Activated T-helper 17 cell treated with anti-CD3 and anti-CD28 coated beads, Interleukin-2, amount 50 U/mL, for 72 hours (primary cell): ENCODE measurements around the gene DKK2. TPM values are rescaled to one million over a fixed set of nuclear protein-coding genes. Genes with fewer than 3 reads are reported as not detected.

ENCODE experiments used
- ATAC-seq: fragments of 150-1000 bp; cut with Tn5 transposase; replicated peaks from 2 replicates; pipeline ENCODE4 v1.10.0; 2021; ENCODE audit warnings: mild to moderate bottlenecking, moderate library complexity
- H3K27ac Mint-ChIP-seq: one replicate; pipeline ENCODE4 v1.8.0; 2022; ENCODE audit warnings: mixed read lengths
- H3K27me3 Mint-ChIP-seq: one replicate; pipeline ENCODE4 v1.8.0; 2022; ENCODE audit warnings: mixed read lengths
- H3K36me3 Mint-ChIP-seq: one replicate; pipeline ENCODE4 v1.8.0; 2022; ENCODE audit warnings: low read depth, mild to moderate bottlenecking, mixed read lengths
- H3K4me1 Mint-ChIP-seq: one replicate; pipeline ENCODE4 v1.8.0; 2022; ENCODE audit warnings: mixed read lengths
- H3K4me3 Mint-ChIP-seq: one replicate; pipeline ENCODE4 v1.8.0; 2022; ENCODE audit warnings: mild to moderate bottlenecking, mixed read lengths
- H3K9me3 Mint-ChIP-seq: one replicate; pipeline ENCODE4 v1.8.0; 2022; ENCODE audit warnings: mixed read lengths
- total RNA-seq, 2 donors: library from RNA; stranded (reverse); gene quantifications; one replicate each; pipeline ENCODE4 v1.2.3, GENCODE V29; 2022

Gene DKK2
- under 1 TPM in 1 of 2 donors, not detected in 1; 0.19 TPM for total RNA-seq

DNA sequence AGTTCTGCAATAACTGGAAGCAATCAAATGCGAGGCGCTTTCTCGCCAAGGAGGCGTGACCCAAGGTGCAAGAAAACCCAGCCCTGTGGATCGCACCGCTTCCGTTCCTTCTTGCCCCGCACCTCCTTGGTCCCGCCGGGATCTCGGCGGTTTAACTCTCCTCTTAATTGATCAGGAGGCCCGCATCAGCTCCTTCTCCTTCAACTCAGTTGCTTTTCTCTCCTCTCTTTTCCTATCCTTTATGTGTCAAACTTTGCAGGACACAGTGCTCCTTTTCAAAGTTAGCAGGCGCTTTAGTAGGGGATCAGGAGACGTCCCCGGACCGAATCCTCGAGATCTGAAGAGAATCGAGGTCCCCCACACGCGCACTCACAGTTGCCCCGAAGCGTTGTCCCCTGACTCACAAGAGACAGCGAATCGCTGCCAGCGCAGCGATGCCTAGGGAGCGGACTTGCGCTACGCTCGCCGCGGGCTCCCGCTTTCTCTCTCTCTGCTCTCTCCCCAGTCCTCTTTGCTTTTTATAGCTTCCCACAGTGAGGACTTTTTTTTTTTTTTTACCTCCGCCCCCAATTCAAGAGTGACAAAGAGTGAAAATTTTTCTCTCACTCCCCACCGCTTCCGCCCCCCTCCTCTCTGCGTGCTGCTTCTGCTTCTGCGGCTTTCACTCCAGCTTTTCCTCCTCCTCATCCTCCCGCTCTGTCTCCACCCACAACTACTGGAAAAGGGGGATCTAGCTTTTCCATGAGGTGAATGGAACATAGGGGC is at the start of gene DKK2:
DKK2 (minus strand) TSS at position 495 of the 765 bp plus-strand sequence. CDS start 722 bp downstream, outside the sequence.
- Mint-ChIP-seq H3K4me1 (peaks cover 16% of the 10 kb centered on the region), H3K27me3 (peaks cover 62% of the 10 kb centered on the region), H3K36me3 (peaks cover 9% of the 10 kb centered on the region), H3K9me3 (no peaks in the 10 kb centered on the region), H3K4me3 (peak within 1 kb of the TSS; percentile 84), H3K27ac (peak within 1 kb of the TSS; percentile 67)
- ATAC-seq, result peak; percentile 62

DNA sequence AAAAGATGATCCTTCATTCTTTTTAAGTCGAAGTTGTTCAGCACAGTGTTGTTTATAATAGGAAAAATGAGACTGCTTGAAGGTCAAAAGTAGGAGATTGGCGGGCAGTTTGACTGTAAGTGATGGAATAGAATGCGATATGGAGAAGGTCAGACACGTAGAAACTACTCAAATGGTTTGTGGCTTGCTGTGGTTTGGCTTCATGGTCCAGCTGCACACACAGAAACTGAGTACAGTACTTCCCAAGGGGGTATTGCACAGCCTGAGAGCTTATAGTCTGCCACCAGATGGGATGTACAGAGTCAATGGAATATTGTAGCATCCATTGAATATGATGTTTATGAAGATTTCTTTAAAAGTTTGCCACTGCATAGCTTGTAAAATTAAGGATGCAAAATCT is 41.1 kb upstream of the DKK2 start:
- no peak overlapping the region for H3K4me3 Mint-ChIP-seq
- H3K27ac Mint-ChIP-seq, result no peak overlapping the region
- H3K9me3 Mint-ChIP-seq, result peaks cover 6% of the 10 kb centered on the region
- no peaks in the 10 kb centered on the region for H3K4me1 Mint-ChIP-seq
- no peaks in the 10 kb centered on the region for H3K36me3 Mint-ChIP-seq
- peaks cover 3% of the 10 kb centered on the region for H3K27me3 Mint-ChIP-seq
- no peak for ATAC-seq

DNA sequence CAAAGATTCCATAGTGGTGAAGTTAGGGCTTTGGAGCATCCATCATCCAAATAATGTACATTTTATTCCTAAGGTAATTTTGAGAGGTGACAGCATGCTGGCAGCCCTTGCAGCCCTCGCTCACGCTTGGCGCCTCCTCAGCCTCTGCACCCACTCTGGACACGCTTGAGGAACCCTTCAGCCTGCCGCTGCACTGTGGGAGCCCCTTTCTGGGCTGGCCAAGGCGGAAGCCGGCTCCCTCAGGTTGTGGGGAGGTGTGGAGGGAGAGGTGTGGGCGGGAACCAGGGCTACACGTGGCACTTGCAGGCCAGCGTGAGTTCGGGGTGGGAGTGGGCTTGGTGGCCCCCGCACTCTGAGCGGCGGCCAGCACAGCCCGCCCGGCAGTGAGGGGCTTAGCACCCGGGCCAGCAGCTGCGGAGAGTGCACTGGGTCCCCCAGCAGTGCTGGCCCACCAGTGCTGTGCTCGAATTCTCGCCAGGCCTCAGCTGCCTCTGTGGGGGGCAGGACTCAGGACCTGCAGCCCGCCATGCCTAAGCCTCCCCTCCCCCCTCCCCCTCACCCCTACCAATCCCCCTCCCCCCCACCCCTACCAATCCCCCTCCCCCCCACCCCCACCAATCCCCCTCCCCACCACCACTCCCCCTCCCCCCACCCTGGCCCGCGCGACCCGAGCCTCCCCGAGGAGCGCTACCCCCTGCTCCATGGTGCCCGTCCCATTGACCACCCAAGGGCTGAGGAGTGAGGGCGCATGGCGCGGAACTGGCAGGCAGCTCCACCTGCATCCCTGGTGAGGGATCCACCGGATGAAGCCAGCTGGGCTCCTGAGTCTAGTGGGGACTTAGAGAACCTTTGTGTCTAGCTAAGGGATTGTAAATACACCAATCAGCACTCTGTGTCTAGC is 37.0 kb upstream of the DKK2 start:
- Mint-ChIP-seq H3K27me3 (peaks cover 6% of the 10 kb centered on the region), H3K27ac (no peak overlapping the region), H3K36me3 (no peaks in the 10 kb centered on the region), H3K4me3 (no peak overlapping the region), H3K4me1 (no peaks in the 10 kb centered on the region), H3K9me3 (no peaks in the 10 kb centered on the region)
- ATAC-seq, result no peak

GRCh38 chr4:107071108-107071507 is 35.0 kb upstream of the DKK2 start:
- Mint-ChIP-seq H3K27ac (no peak overlapping the region), H3K4me3 (no peak overlapping the region), H3K36me3 (no peaks in the 10 kb centered on the region), H3K4me1 (no peaks in the 10 kb centered on the region), H3K9me3 (no peaks in the 10 kb centered on the region), H3K27me3 (peaks cover 6% of the 10 kb centered on the region)
- ATAC-seq, result no peak

- H3K27me3 Mint-ChIP-seq, result peaks cover 6% of the 10 kb centered on the region
- H3K9me3 Mint-ChIP-seq, result no peaks in the 10 kb centered on the region
- peak; percentile 95 for ATAC-seq
- no peaks in the 10 kb centered on the region for H3K4me1 Mint-ChIP-seq
- no peak overlapping the region for H3K4me3 Mint-ChIP-seq
- H3K36me3 Mint-ChIP-seq, result no peaks in the 10 kb centered on the region
- no peak overlapping the region for H3K27ac Mint-ChIP-seq
Measured at GRCh38 chr4:107069049-107069448, 32.9 kb upstream of the DKK2 start.

- H3K4me1 Mint-ChIP-seq, result no peaks in the 10 kb centered on the region
- no peak for ATAC-seq
- H3K27me3 Mint-ChIP-seq, result peaks cover 6% of the 10 kb centered on the region
- no peak overlapping the region for H3K27ac Mint-ChIP-seq
- no peak overlapping the region for H3K4me3 Mint-ChIP-seq
- no peaks in the 10 kb centered on the region for H3K36me3 Mint-ChIP-seq
- no peaks in the 10 kb centered on the region for H3K9me3 Mint-ChIP-seq
Measured at GRCh38 chr4:107068116-107068515, 32.0 kb upstream of the DKK2 start.

- Mint-ChIP-seq H3K27ac (no peak overlapping the region), H3K36me3 (no peaks in the 10 kb centered on the region), H3K9me3 (no peaks in the 10 kb centered on the region), H3K4me1 (no peaks in the 10 kb centered on the region), H3K4me3 (no peak overlapping the region), H3K27me3 (peaks cover 6% of the 10 kb centered on the region)
- no peak for ATAC-seq
Measured at GRCh38 chr4:107066621-107067020, 30.5 kb upstream of the DKK2 start.

- no peaks in the 10 kb centered on the region for H3K36me3 Mint-ChIP-seq
- H3K4me3 Mint-ChIP-seq, result no peak overlapping the region
- ATAC-seq, result no peak
- H3K9me3 Mint-ChIP-seq, result no peaks in the 10 kb centered on the region
- no peak overlapping the region for H3K27ac Mint-ChIP-seq
- H3K27me3 Mint-ChIP-seq, result no peaks in the 10 kb centered on the region
- no peaks in the 10 kb centered on the region for H3K4me1 Mint-ChIP-seq
Measured at GRCh38 chr4:107065201-107065600, 29.1 kb upstream of the DKK2 start.

DNA sequence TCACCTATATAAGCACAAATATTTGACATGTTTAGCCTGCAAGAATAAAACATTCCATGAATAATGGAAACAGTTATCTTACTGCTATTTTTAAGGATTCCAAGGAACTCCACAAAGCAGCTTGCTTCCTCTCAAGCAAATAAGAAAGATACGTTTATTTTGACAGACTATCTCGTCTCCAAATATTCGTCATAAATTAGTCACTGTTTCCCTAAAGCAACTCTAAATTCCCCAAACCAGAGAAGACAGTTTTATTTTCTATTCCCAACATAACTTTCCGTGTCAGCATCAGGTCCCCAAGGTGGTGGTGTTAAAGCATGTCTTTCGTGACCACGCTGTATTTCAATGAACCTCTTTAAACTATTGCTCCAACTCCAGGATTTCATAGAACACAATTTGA is 24.3 kb upstream of the DKK2 start:
- Mint-ChIP-seq H3K4me3 (no peak overlapping the region), H3K36me3 (no peaks in the 10 kb centered on the region), H3K4me1 (peaks cover 6% of the 10 kb centered on the region), H3K9me3 (no peaks in the 10 kb centered on the region), H3K27me3 (peaks cover 6% of the 10 kb centered on the region), H3K27ac (no peak overlapping the region)
- no peak for ATAC-seq

DNA sequence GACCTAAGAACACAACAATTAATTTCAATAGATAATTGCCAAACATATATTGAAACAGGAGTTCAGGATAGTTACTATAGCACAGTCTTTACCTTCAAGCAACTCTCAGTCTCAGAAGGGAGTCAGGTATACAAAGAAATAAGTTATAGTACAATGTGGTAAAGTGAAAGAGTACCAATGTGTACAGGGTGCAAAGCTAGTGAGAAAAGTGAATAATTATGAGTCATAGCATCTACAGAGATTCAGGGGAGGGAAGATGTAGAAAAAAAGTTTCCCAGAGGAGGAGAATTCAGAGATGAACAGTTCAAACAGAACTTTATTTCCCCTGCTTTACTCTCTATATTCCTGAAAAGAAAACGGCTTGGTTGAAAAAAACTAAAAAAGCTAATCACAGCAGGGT is 22.7 kb upstream of the DKK2 start:
- ATAC-seq, result peak; percentile 97
- no peak overlapping the region for H3K27ac Mint-ChIP-seq

DNA sequence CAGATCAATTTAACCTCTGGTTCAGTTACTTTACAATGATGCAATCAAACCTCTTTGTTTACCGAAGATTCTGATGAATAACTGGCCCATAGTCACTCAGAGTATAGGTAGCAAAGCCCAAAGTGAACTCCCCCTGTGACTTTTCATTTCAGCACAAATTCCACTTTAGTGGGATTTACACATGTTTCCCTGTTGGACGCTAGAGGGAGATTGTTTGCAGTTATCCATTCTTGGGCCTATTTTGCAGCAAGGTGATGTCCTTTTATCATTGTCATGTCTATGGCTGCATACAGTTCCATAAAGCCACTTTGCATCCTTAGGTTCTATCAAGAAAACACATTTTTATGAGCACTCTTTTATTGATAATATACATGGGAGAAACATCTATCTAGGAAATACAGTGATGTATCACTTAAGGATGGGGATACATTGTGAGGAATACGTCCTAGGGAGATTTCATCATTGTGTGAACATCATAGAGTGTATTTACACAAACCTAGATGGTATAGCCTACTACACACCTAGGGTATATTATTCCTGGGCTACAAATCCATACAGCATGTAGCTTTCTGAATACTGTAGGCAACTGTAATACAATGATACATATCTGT is 14.5 kb upstream of the DKK2 start:
- peaks cover 4% of the 10 kb centered on the region for H3K27me3 Mint-ChIP-seq
- H3K4me3 Mint-ChIP-seq, result no peak overlapping the region
- no peaks in the 10 kb centered on the region for H3K36me3 Mint-ChIP-seq
- H3K4me1 Mint-ChIP-seq, result no peaks in the 10 kb centered on the region
- H3K9me3 Mint-ChIP-seq, result no peaks in the 10 kb centered on the region
- ATAC-seq, result no peak
- no peak overlapping the region for H3K27ac Mint-ChIP-seq

More for the DNA sequence above, 22.7 kb upstream of the DKK2 start:
- H3K9me3 Mint-ChIP-seq, result no peaks in the 10 kb centered on the region
- H3K4me1 Mint-ChIP-seq, result peaks cover 6% of the 10 kb centered on the region
- H3K36me3 Mint-ChIP-seq, result no peaks in the 10 kb centered on the region
- H3K4me3 Mint-ChIP-seq, result no peak overlapping the region
- H3K27me3 Mint-ChIP-seq, result peaks cover 11% of the 10 kb centered on the region

DNA sequence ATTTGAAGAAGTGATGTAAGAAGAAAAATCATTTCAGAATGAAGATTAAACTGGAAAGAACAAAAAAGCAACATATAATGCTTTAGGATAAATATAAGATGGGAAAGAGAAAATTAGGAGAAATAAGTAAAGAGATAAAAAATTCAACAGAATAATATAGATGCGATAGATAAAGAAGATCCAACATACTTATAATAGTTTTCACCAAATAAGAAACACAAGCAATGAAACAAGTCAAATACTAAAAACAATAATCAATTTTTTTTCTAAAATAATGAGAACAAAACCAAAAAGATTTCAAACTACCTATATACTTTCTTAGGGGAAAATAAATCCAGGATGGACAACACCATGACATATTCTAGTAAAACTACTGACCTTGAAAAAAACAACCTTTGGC is 10.1 kb upstream of the DKK2 start:
- Mint-ChIP-seq H3K27me3 (peaks cover 6% of the 10 kb centered on the region), H3K4me1 (no peaks in the 10 kb centered on the region), H3K4me3 (no peak overlapping the region), H3K27ac (no peak overlapping the region), H3K36me3 (no peaks in the 10 kb centered on the region), H3K9me3 (no peaks in the 10 kb centered on the region)
- ATAC-seq, result no peak

DNA sequence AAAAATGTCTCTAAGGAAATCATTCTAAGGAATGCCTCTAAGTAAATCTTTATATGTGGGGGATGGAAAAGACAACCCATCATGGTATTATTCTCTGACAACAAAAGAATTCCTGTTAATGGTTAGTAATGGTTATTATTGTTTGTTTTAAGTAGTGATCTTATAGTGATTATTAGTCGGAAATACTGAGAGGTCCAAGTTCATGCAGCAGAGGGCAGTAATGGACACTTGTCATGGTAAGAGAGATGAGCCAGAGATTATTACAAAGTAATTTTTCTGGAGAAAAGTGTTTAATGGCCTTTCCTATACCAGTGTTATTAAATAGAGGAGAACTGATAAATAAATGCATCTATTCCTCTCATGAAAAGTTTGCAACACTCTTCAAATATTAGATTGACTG is 8.1 kb upstream of the DKK2 start:
- H3K27me3 Mint-ChIP-seq, result peaks cover 14% of the 10 kb centered on the region
- H3K4me1 Mint-ChIP-seq, result no peaks in the 10 kb centered on the region
- H3K9me3 Mint-ChIP-seq, result no peaks in the 10 kb centered on the region
- no peaks in the 10 kb centered on the region for H3K36me3 Mint-ChIP-seq
- H3K27ac Mint-ChIP-seq, result no peak overlapping the region
- ATAC-seq, result no peak
- H3K4me3 Mint-ChIP-seq, result no peak overlapping the region

- Mint-ChIP-seq H3K27ac (no peak overlapping the region), H3K36me3 (peaks cover 9% of the 10 kb centered on the region), H3K9me3 (no peaks in the 10 kb centered on the region), H3K27me3 (peaks cover 62% of the 10 kb centered on the region), H3K4me3 (peak overlapping the region; percentile 84), H3K4me1 (peaks cover 16% of the 10 kb centered on the region)
- no peak for ATAC-seq
Measured at GRCh38 chr4:107037199-107037584, 1.1 kb upstream of the DKK2 start.
